ENCODE data around the gene GALNT9. TPM values are rescaled to one million over a fixed set of nuclear protein-coding genes. Genes with fewer than 3 reads are reported as not detected.
A peak's percentile ranks its signal among the peaks of the same experiment; 100 is the strongest.

GALNT9 gene
- total RNA-seq, 1 experiment from 2014 or later: 0.45 TPM

DNA sequence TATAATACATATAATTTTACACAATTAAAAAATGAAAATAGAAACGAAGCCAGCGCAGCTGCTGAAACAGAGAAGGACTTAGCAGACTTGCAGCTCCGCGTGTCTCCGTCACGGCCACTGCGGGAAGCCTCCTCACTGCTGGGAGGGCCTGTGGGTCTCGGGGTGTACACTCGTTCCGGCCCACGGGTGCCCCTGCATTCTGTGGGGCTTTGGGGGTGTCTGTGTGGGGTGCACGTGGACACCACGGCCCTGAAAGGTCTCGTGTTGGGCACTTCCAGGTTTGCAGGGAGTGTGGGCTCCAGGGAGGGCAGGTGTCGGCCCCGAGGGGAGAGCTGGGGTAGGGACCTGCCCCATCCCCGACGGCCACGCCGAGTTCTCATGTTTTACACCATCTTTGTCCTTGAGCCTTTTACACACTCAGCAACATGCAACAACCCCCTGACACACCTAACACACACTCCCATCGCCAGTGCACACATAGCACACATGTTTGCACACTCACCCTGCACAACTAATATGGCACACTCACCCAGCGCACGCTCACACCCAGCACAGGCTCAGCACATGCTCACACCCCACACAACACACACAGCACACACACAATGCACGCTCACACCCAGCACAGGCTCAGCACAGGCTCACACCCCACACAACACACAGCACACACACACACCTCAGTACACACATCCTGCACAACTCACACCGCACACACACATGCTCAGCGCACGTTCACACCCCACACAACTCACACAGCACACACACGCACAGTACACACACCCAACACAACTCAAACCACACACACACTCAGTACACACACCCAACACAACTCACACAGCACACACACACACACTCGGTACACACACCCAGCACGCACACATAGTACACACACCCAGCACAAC lies 148.5 kb downstream of the GALNT9 start:
- CTCF ChIA-PET: no interaction called here
- Histone ChIP-seq H3K4me3 (ENCODE audit: low read depth, low read length) (no peak overlapping the region), H3K4me1 (no peaks in the 10 kb centered on the region; the same call in 1 of the 2 replicates), H3K9me3 (no peaks in the 10 kb centered on the region), H3K27me3 (replicated peaks; ENCODE audit: control insufficient read depth, insufficient read depth, low read length) (no peaks in the 10 kb centered on the region), H3K36me3 (ENCODE audit: control insufficient read depth, insufficient read depth, low read length) (no peaks in the 10 kb centered on the region)
- TF ChIP-seq, protein P1, sequence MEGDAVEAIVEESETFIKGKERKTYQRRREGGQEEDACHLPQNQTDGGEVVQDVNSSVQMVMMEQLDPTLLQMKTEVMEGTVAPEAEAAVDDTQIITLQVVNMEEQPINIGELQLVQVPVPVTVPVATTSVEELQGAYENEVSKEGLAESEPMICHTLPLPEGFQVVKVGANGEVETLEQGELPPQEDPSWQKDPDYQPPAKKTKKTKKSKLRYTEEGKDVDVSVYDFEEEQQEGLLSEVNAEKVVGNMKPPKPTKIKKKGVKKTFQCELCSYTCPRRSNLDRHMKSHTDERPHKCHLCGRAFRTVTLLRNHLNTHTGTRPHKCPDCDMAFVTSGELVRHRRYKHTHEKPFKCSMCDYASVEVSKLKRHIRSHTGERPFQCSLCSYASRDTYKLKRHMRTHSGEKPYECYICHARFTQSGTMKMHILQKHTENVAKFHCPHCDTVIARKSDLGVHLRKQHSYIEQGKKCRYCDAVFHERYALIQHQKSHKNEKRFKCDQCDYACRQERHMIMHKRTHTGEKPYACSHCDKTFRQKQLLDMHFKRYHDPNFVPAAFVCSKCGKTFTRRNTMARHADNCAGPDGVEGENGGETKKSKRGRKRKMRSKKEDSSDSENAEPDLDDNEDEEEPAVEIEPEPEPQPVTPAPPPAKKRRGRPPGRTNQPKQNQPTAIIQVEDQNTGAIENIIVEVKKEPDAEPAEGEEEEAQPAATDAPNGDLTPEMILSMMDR (IDR thresholded peaks at IDR 0.05; ENCODE audit: insufficient read depth in 1 of 2, low read depth in 1 of 2, low read length in 1 of 2, severe bottlenecking in 1 of 2, unreplicated experiment in 1 of 2): no peak
- no TSS peak for BruUV-seq (replicated peaks)
- H3K4me1 Mint-ChIP-seq (ENCODE audit: low read depth, unreplicated experiment): peaks cover 6% of the 10 kb centered on the region
- DNase-seq: no peak
- POLR2A ChIA-PET: no interaction called here
- H3K36me3 Mint-ChIP-seq (ENCODE audit: insufficient read depth, unreplicated experiment): no peaks in the 10 kb centered on the region
- H3K27me3 Mint-ChIP-seq (ENCODE audit: insufficient read depth, unreplicated experiment): peaks cover 23% of the 10 kb centered on the region
- H3K27ac Mint-ChIP-seq (ENCODE audit: unreplicated experiment): no peak overlapping the region
- intact Hi-C loops (cut with micrococcal nuclease; ENCODE audit: unreplicated experiment): no loop called here
- H3K9me3 Mint-ChIP-seq (ENCODE audit: unreplicated experiment): no peaks in the 10 kb centered on the region
- no peak overlapping the region for H3K4me3 Mint-ChIP-seq (ENCODE audit: unreplicated experiment)

DNA sequence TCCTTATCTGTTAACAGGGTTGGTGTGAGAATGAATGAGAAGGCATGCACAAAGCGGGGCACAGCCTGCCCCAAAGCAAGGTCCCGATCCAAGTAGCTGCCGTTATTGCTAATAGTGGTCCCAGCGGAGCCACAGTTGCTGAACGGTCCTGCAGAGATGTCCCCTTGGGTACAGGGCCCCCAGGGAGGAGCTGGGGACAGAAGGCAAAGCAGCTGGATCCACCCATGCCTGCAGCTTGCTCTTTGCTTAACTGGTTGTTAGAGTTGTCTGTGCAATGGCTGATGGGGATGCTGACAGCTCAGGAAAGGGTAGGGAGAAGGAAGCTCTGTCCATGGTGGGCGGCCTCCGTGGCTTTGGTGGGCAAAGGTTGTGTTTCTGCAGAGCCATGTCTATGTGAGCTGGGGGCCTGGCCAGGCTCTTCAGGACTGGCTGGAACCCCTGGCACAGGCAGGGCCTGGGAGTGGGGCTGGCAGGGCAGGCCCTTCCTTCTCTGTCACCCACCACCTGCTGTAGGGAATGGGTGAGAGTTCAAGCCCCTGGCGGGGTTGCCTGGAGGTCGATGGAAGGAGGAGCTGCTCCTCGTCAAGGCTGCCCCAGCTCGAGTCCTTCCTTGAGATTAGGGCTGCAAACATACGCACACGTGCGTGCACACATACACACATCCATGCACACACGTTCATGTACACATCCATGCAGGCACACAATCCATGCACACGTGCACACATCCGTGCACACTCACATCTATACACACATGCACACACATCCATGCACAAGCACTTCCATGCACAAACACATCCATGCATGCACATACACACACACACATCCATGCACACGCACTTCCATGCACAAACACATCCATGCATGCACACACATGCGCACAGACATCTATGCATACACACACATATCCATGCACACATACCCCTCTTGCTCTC lies 149.7 kb downstream of the GALNT9 start:
- peaks cover 7% of the 10 kb centered on the region for H3K4me1 ChIP-seq
- DNase-seq: no peak
- H3K9me3 ChIP-seq: no peaks in the 10 kb centered on the region
- POLR2A ChIA-PET: no interaction called here
- H3K36me3 ChIP-seq (ENCODE audit: control insufficient read depth, insufficient read depth, low read length): no peaks in the 10 kb centered on the region
- H3K4me3 ChIP-seq (ENCODE audit: low read depth, low read length): no peak overlapping the region
- H3K4me1 Mint-ChIP-seq (ENCODE audit: low read depth, unreplicated experiment): peaks cover 6% of the 10 kb centered on the region
- intact Hi-C loops (cut with micrococcal nuclease; ENCODE audit: unreplicated experiment): no loop called here
- TF ChIP-seq, protein P1 (IDR thresholded peaks at IDR 0.05; ENCODE audit: insufficient read depth in 1 of 2, low read depth in 1 of 2, low read length in 1 of 2, severe bottlenecking in 1 of 2, unreplicated experiment in 1 of 2): no peak
- peaks cover 4% of the 10 kb centered on the region for H3K36me3 Mint-ChIP-seq (ENCODE audit: insufficient read depth, unreplicated experiment)
- H3K27ac Mint-ChIP-seq (ENCODE audit: unreplicated experiment): no peak overlapping the region
- CTCF ChIA-PET: interaction anchor here (0.8 to 1.5 kb wide), 3 partner anchors 10 to 26 kb away, joined by 3 to 6 read pairs (median 5); no protein-coding TSS in a partner anchor
- H3K9me3 Mint-ChIP-seq (ENCODE audit: unreplicated experiment): no peaks in the 10 kb centered on the region
- H3K27me3 ChIP-seq (replicated peaks; ENCODE audit: control insufficient read depth, insufficient read depth, low read length): no peaks in the 10 kb centered on the region
- peaks cover 20% of the 10 kb centered on the region for H3K27me3 Mint-ChIP-seq (ENCODE audit: insufficient read depth, unreplicated experiment)
- BruUV-seq (replicated peaks): no TSS peak
- no peak overlapping the region for H3K4me3 Mint-ChIP-seq (ENCODE audit: unreplicated experiment)

DNA sequence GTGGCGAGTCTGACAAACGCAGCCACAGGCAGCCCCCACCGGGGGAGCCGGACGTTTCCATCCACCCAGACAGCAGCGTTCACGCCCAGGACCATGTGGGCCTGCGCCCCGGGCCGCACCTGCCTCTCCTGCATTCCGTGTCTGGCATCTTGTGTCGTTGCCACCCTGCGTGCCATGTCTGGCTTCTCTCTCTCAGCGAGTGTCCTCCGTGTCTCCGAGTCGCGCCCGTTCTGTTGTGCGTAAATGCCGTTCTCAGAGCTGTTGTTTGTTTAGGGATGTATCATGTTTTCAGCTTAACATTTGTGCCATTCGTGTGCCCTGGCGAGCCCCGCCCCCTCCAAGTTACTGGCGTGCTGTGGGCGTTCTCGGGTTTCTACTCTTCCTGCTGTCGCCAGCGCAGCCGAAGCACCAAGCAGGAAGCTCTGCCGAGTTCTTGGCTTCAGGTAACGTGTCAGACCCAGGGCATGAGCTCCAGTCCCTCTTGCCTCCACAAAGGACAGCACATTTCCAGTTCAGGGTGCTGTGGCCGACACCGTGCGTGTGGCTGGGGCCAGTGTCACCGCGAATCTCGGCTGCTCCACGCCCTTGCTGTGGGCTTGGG lies 150.5 kb downstream of the GALNT9 start:
- peaks cover 6% of the 10 kb centered on the region for H3K4me1 Mint-ChIP-seq (ENCODE audit: low read depth, unreplicated experiment)
- H3K36me3 Mint-ChIP-seq (ENCODE audit: insufficient read depth, unreplicated experiment): peaks cover 5% of the 10 kb centered on the region
- Histone ChIP-seq H3K4me1 (peaks cover 11% of the 10 kb centered on the region), H3K36me3 (ENCODE audit: control insufficient read depth, insufficient read depth, low read length) (no peaks in the 10 kb centered on the region), H3K27me3 (replicated peaks; ENCODE audit: control insufficient read depth, insufficient read depth, low read length) (no peaks in the 10 kb centered on the region), H3K9me3 (no peaks in the 10 kb centered on the region), H3K4me3 (ENCODE audit: low read depth, low read length) (0 out of 2 replicates have a peak overlapping the region, but pooled peaks have one; percentile 10)
- peak overlapping the region; percentile 66 for H3K4me3 Mint-ChIP-seq (ENCODE audit: unreplicated experiment)
- intact Hi-C loops (cut with micrococcal nuclease; ENCODE audit: unreplicated experiment): no loop called here
- H3K27ac Mint-ChIP-seq (ENCODE audit: unreplicated experiment): no peak overlapping the region
- BruUV-seq (replicated peaks): no TSS peak
- peaks cover 15% of the 10 kb centered on the region for H3K27me3 Mint-ChIP-seq (ENCODE audit: insufficient read depth, unreplicated experiment)
- TF ChIP-seq, protein P1 (IDR thresholded peaks at IDR 0.05; ENCODE audit: insufficient read depth in 1 of 2, low read depth in 1 of 2, low read length in 1 of 2, severe bottlenecking in 1 of 2, unreplicated experiment in 1 of 2): no peak
- ChIA-PET POLR2A (no interaction called here), CTCF (interaction anchor here (0.6 to 1.5 kb wide), 4 partner anchors 11 to 586 kb away, joined by 3 to 6 read pairs (median 6); no protein-coding TSS in a partner anchor)
- DNase-seq: no peak
- H3K9me3 Mint-ChIP-seq (ENCODE audit: unreplicated experiment): no peaks in the 10 kb centered on the region
